NCI-H187 (cell line): ENCODE measurements around the gene ZNF606.

Source experiments
- DNase-seq, 2 experiments: peaks; one replicate each; lab custom pipeline; 2025; lab: John Stamatoyannopoulos, UW

ZNF606 gene

DNA sequence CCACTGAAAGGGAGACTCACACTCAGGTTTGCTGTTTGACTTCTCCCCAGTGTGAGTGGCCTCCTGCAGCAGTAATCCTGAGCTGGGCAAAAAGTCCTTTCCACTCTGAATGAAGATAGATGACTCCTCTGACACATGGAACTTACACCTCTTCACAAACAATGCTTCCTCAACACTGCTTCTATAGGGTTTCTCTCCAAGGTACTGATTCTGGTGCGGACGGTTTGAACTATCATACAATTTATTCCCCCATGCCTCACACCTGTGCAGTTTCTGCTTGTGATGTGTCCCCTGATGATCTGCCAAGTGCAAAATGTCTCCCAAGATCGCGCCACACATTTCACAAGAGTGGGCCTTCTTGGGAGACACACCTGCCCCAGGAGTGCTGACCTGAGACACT is 75.0 kb downstream of the ZNF606 start:
- no peak for DNase-seq
